HG03457 (cell line): ENCODE data around the gene MED13L.

Experiments used
- ATAC-seq: cut with Tn5 transposase; IDR thresholded peaks from one replicate; pipeline ENCODE4 v1.9.1; 2021; ENCODE audit warnings: moderate number of reproducible peaks; ENCODE audit not compliant: unreplicated experiment

Gene MED13L

DNA sequence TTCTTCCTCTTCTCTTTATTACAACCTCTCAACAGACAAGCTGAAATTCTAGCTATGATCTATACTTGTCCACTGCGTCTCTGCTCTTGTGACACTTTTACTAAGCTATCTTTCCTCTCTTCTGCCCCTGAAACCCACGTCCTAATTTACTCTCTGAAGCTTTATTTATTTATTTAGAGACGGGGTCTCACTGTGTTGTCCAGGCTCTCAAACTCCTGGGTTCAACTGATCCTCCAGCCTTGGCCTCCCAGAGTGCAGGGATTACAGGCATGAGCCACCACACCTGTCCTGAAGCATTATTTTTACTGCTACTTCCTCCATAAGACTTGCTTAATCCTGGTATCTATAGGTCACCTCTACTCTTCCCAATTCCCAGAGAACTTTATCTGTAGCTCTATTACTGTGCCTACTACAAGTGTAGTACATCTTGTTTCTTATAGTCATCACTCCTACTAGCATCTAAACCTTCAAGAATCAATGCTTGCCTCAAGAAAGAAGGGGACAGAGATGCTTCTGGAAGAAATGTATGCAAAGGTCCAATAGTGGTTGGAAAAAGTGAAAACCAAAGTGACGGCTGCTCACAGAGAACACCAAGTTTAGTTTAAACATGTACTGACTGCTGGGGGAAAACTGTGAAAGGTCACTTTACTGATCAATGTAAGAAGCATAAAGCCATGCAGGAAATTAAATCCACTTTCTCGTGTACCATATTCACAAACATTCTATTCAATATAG is 61.3 kb downstream of the MED13L start:
- ATAC-seq: no peak

DNA sequence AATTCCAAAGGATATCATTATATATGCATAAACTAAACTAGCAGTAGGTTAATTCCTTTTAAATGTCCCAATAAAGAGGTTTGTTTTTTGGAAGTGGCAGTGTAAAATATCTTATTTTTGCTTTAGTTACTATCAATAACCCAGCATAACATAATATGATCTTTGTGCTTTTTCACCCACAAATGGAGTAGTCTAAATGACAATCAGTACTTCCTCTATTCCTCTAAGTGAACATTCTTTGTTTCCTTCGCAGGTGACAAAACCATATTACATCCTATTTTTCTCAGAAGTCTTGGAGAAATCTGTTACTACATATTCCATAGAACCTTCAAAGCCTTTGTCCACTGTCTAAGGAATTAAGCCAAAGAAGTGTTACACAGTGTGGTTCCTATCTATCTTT is 62.5 kb downstream of the MED13L start:
- no peak for ATAC-seq

DNA sequence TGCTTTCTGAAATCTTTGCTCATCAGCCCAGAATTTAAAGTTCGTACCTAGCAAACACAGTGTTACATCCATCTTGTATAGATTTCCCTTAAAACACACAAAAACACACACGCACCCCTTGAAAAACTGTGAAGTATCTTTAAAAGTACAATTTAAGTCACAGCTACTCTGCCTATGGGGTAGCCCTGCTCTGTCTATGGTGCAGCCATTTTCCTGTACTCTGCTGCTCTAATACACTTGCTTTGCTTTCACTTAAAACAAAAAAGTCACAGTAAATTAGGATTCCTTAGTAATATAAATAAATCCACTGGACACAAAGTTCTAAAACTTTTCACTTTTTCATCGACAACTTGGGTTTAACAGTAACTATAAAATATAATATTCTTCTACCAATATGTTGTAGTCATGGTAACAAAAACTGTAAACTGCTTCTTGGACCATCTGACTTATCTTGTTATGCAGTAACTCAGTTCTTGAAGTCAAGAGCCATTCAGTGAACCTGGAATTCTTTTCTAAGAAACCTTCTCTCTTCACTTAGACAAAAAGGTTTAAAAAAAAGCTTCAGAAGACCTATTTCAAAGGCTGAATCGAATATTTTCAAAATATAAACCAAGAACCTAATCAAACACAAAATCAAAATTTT is 63.5 kb downstream of the MED13L start:
- no peak for ATAC-seq

DNA sequence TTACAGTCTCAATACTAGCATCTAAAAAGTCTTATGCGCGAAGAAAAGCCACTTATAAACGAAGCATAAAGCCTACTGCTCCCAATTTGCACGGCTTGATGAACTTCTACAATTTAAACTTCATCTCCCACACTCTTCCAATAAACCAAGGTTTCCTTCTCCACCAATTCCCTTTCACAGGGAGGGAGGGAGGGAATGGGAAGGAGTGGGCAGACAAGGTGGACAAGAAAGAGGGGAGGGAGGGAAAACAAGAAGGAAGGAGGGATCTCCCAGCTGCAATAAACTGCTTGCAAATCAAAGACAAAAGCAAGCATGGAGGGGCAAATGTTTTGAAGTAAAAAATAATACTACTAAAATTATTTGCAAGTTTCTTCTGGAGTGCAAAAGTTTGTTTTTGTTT is 64.5 kb downstream of the MED13L start:
- no peak for ATAC-seq

DNA sequence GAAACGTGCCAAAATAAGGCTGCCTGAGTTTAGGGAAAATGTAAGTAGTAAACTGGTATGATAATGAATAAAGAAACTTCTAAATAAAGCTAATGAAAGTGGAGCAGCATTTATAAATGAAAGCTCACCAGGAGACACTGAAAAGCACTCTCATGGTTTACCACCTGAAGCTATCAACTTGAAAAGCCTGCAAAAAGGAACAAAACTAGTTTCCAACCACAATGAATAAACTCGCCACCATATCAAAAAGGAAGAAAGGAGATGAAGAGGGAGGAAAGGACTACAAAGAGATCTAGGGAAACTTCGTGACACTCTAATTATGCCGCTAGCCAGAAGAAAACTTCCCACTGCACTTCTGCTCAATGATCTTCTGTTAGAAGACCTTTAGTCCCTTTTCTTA is 66.7 kb downstream of the MED13L start:
- ATAC-seq: no peak

DNA sequence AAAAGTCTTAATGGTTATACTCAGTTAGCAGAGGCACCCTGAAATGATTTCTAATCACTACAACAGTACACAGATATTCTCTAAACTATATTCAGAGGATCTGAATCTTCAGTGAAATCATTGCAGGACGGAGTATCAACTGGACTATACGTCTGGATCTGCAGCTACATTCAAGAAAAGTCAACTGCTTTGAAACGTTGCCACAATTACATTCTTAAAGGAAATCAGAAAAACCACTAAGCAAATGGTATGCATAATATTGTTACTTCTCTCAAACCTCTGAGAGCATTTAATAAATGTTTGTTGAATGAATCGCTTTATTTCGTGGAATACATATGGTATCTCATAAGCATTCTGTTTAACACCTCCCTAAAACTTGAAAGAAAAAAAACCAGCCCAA is 67.4 kb downstream of the MED13L start:
- no peak for ATAC-seq

DNA sequence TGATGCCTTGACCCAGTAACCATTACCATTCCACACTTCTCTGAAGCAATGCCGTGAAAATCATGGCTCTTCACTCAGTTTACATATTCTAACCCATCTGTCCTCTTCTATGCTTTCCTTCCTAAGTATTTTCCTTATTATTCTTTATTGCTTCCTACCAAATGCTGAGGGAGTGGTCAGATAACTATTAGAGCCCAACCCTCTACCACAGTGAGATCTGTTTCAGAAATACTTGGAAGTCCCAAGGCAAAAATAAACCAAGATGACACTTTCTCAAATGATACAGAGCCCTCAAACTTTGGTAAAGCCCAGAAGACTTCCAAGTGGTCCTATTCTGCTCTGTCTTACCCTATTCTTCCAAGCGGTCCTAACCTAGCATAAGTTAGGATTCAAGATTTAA is 68.0 kb downstream of the MED13L start:
- ATAC-seq: no peak

DNA sequence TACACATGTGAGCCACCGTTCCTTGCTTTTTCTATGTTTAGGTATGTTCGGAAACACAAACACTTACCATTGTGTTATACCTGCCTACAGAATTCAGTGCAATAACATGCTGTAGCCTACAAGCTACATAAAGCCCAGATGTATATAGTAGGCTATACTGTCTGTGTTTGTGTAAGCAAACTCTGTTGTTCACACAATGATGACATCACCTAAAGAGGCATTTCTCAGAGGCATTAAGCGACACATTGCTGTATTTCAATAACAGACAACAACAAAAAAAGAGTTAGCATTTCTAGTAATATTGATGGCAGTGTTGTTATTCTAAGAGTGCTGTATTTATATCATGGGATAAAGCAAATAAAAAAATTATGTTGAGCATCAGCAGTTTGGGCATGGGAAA is 70.2 kb downstream of the MED13L start:
- no peak for ATAC-seq

DNA sequence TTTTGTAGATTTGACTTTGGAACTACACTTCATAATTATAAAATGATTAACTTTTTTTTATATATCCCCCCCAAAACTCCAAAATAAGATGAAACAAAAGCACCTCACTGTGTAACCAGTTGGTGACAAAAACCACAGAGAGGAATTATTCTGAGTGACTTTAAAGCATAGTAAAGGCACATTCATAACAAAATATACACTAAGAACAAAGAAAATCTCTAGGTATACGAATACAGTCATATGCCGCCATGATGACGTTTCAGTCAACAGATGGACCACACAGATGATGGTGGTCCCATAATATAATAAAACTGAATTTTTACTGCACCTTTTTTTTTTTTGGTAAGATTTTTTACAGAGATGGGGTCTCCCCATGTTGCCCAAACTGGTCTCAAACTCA is 70.7 kb downstream of the MED13L start:
- no peak for ATAC-seq

DNA sequence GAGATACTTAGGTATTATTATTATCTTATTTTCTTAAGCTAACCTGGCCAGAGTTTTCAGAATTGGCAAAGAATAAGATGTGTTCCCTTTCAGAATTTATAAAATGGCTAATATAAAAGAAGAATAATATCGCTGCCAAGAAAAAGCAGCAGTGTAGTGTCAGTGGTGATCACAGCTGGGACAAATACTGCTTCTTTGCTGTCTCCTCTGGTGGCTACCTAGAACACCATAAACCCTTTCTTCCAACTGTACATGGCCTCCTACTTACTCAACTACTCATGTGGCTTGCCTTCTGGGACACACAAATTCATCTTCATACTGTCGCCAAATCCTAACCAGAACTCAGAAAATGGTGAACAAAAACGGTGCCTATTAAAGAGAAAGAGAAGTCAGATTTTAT is 72.7 kb downstream of the MED13L start:
- no peak for ATAC-seq

DNA sequence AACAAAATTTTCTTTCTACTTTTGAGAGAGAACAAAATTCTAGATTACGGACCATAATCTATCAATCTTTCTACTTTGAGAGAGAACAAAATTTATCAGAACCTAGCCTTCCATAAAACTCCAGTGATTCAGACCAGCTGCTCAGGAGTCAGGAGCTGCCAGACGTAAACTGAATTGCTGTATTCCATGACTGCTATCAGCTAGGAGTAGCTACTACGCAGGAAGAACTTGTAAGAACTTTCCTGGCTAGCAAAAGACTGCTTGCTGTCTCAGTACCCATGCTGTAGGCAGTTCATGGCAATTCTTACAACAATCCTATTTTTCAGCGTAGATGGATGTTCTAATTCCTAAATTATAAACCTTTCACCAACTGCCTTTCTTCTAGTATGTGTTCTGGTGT is 73.3 kb downstream of the MED13L start:
- no peak for ATAC-seq

DNA sequence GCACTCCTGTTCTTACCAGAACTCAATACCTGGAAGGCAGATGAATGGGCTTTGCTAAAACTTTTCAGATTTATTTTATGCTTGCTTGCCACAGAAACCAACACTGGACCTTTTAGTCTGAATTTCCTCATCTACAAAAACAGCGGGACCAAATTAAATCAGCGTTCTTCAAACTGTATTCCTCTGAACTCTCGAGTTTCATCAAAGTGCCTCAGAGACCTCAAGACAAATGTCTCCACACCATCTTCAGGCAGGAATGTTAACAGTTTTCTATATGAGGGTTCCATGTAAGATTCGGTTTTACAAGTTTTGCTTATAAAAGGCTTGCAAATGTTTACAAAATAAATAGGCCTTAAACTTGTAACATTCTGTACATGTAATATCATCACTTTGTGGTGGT is 74.6 kb downstream of the MED13L start:
- no peak for ATAC-seq

DNA sequence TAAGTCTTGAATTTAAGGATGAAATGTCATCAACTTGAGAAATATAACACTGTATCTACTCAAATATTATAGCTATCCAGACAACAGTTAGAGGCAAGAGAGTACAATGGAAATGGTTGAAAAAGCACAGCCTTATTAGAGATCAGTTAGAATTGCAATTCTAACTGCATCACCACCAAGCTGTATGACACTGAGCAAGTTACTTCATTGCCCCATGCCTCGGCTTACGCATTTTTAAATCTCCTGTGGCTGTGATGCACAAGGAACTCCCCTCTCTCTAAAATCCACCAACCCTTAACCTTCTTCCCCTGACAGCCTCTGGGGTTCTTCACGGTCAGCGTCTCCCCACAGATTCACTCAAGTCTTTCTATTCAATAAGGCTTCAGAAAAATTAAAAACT is 75.1 kb downstream of the MED13L start:
- no peak for ATAC-seq

DNA sequence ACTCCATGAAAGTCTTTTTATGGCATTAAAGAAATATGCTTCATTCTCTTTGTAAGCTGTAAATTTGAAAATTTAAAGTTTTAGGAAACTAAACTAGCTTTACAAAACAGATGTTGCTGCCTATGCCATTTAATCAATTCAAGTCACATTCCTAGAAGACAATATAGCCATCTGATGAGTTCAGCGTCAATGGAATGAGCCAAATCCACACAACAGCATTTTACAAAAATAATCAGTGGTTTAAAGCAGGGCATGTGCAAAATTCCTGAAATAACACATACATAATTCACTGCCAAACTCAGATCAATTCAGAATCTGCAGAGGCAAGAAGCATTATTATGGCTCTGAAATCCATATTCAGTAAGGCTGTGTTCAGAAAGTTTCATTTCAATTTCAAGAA is 75.6 kb downstream of the MED13L start:
- no peak for ATAC-seq

DNA sequence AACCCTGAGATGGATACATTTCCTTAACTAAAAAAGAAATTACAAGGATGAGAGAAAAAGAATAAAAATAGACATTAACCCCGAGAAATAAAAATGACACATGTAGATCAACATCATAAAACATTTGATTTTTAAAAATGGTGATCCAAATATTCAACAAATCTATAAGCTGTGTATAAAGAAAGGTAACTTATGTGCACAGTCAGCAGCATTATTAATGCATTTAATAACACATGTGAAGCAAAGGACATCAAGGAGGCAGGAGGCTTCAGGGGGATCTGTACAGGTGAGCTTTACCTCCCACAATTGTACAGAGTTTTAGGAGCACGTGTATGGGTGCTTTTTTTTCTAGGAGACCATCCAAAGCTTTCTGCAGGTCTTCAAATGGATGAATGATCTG is 76.1 kb downstream of the MED13L start:
- no peak for ATAC-seq

DNA sequence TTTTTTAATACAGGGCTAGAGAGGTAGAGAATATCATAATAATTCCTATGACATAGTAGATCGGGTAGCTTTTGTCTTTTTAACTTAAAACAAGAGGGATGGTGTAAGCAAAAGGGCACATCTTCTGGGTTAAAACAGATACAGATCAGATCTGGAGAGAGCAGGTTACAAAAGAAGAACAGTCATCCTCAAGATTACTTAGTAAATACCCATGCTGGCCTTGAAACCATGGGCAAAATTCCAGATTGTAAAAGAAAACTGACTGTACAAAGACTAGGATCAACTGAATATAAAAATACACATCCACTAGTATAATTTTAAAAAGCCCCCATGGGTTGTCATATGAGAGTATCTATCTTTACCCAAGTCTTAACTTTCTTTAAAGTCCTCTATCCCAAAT is 76.7 kb downstream of the MED13L start:
- no peak for ATAC-seq

DNA sequence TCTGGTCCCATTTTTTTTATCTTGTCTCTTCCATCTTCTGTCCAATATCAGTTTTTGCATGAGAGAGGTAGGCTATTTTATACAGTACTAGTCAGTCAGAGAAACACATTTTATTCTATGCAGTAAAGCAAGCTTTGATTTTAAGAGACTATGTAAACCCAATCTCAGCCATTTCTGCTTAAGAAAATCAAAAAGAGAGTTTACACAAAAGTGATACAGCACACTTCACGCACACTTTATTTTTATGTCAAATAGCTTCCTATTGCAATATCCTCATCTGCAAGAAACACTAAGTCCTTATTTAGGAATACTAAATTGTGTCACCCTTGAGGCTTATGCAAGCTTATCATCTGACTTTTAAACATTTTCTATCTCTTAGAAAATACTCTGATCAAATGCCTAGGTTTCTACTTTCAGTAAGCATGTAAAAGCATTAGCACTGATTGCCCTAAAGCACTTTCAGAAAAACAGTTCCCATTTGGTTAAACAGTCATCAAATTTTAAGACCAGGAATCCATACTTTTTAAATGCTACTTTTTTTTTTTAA is 78.3 kb downstream of the MED13L start:
- no peak for ATAC-seq

DNA sequence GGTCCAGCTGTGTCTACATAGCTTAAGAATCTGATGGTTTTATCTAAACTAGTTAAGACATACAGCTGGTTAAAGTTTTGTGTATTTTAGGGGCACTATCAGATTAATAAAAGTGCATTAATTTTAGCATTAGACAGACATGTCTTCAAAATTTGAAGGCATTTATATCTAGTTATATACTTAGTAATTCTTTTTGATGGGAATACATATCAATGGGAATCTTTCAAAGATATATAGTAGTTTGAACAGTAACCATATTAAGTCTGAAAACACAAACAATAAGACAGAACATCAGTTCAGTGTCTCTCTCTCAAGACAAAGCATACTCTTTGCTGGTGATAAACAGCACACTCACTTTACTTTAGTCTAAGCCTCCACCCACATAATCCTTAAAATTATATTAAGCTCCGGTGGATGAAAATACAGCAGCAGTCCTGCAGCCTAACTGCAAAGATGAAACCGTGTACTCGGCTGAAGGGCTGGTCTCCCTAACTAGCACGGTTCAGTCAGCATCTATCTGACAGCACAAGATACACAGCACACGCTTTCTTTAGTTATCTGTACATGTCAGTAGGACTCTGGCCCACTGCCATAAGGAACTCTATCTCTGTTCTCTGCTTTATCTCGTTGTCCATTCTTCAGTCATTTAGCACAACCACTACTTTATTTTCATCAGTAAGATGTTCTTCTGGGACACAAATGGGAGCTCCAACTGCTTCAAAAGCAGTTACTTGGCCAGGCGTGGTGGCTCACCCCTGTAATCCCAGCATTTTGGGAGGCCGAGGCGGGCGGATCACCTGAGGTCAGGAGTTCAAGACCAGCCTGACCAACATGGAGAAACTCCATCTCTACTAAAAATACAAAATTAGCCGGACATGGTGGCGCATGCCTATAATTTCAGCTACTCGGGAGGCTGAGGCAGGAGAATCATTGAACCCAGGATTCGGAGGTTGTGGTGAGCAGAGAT is 80.5 kb downstream of the MED13L start:
- no peak for ATAC-seq

DNA sequence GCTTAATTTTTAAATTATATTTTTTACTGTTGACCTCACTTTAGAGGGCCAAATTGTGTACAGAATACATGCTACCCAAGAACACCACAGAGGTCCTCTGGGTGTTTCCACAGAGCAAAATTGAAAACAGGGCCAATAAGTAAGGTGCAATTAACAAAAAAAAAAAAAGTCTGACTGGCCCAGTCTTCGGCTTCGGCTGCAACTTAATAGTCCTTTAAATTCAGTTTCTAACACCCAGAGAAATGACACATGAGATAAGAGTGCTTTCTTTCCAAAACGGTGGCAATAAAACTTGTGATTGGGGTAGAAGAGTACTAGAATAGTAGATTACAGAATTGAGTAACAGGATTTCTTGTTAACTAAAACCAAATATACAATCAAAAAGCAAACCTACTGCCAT is 81.3 kb downstream of the MED13L start:
- no peak for ATAC-seq

DNA sequence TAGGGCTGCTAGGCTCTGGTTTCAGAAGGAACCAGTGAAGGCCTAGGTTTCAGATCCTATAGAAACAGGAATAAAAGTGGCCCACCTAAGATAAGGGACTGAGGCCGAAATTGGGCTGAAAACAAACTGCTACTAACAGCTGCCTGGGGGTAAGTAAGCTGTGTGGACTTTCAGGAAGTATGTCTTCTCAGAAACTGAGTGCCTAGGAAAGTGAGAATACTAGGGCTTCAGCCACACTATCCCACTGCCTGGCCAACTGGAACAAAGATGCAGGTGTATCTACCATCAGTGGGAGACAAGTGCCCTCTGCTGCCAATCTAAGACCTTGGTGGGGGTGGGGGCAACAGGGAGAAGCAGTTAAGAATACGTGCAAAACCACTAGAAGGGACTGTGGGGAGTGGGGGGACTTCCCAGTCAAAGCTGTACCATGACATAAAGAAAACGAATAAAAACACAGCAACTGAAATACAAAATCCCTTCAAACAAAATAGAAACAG is 82.5 kb downstream of the MED13L start:
- ATAC-seq: peak; percentile 80

DNA sequence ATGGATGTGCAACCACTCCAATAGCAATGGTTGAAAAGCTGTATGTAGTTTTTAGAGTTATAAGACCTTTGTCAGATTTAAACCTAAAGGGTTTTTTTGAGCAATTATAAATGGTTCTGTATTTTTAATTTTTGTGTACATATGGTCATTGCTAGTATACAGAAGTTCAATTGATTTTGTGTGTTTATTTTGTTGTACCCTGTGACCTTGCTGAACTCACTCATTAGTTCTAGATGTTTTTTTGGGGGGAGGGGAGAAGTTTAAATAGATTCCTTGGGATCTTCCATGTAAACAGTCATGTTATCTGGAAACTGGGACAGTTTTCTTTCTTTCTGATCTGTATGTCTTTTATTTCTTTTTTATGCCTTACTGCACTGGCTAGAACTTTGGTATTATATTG is 87.8 kb downstream of the MED13L start:
- ATAC-seq: no peak
